Myocyte (in vitro differentiated cells): ENCODE data around the gene CDON. TPM values are rescaled to one million over a fixed set of nuclear protein-coding genes. Genes with fewer than 3 reads are reported as not detected.

Source experiments
- DNase-seq: peaks from one replicate; pipeline ENCODE4 v3.0.0-alpha.2; 2012; ENCODE audit warnings: low read depth
- total RNA-seq: library from RNA; depleted of rRNA; stranded (reverse); fragments of >200 nt; gene quantifications from 2 replicates; pipeline ENCODE4 v1.2.3, GENCODE V29; 2014

The CDON gene
- total RNA-seq, 1 donor from 2014 or later: 73.4 TPM

- DNase-seq: peak; percentile 30
These were observed 106.1 kb downstream of the CDON start for GRCh38 chr11:125956391-125957134.

GRCh38 chr11:125955856-125956255, 106.8 kb downstream of the CDON start:
- DNase-seq: no peak

- DNase-seq: no peak
These were observed 107.6 kb downstream of the CDON start for GRCh38 chr11:125954945-125955640.

- DNase-seq: no peak
These were observed 108.3 kb downstream of the CDON start for GRCh38 chr11:125954123-125954944.

- DNase-seq: no peak
These were observed 109.2 kb downstream of the CDON start for GRCh38 chr11:125953401-125953935.

- DNase-seq: no peak
These were observed 109.7 kb downstream of the CDON start for GRCh38 chr11:125952973-125953372.

- DNase-seq: no peak
These were observed 110.1 kb downstream of the CDON start for GRCh38 chr11:125952559-125952958.

- DNase-seq: no peak
These were observed 110.9 kb downstream of the CDON start for GRCh38 chr11:125951731-125952130.

GRCh38 chr11:125950696-125951651, 111.7 kb downstream of the CDON start:
- no peak for DNase-seq

- no peak for DNase-seq
These were observed 112.5 kb downstream of the CDON start for GRCh38 chr11:125950178-125950490.

GRCh38 chr11:125949271-125950177, 113.1 kb downstream of the CDON start:
- DNase-seq: no peak

GRCh38 chr11:125948278-125949051, 114.2 kb downstream of the CDON start:
- no peak for DNase-seq

- no peak for DNase-seq
These were observed 115.0 kb downstream of the CDON start for GRCh38 chr11:125947419-125948277.

- no peak for DNase-seq
These were observed 115.8 kb downstream of the CDON start for GRCh38 chr11:125946712-125947418.

- no peak for DNase-seq
These were observed 116.7 kb downstream of the CDON start, which contains the start of gene VSIG10L2 for GRCh38 chr11:125945797-125946520. Gene VSIG10L2 (plus strand): TSS chr11:125946044. CDS start chr11:125946056, 12 bp downstream.
